HepG2 (cell line): ENCODE results near the gene RPS10. TPM values are rescaled to one million over a fixed set of nuclear protein-coding genes. Genes with fewer than 3 reads are reported as not detected.

Source experiments
- BORCS8-MEF2B ChIP-seq: sonication (generic); formaldehyde crosslinking; IDR thresholded peaks from 2 replicates; pipeline ENCODE4 v1.8.0; 2022; ENCODE audit warnings: mild to moderate bottlenecking, missing genetic modification reagents
- BRD4 ChIP-seq: sonication (generic); formaldehyde crosslinking; IDR thresholded peaks from 2 replicates; pipeline ENCODE4 v1.4.0; 2020; ENCODE audit warnings: missing genetic modification reagents
- GABPB1 ChIP-seq: IDR thresholded peaks from 2 replicates; pipeline ENCODE4 v1.6.1; 2016; ENCODE audit warnings: mild to moderate bottlenecking, missing genetic modification reagents, moderate library complexity, missing compliant biosample characterization
- HNF1B ChIP-seq: sonication (generic); formaldehyde crosslinking; IDR thresholded peaks from 2 replicates; pipeline ENCODE4 v1.5.1; 2020; ENCODE audit warnings: mild to moderate bottlenecking, moderate library complexity, missing genetic modification reagents
- HOXA9 ChIP-seq: sonication (generic); formaldehyde crosslinking; IDR thresholded peaks from 2 replicates; pipeline ENCODE4 v1.8.1; 2022; ENCODE audit warnings: missing genetic modification reagents, mild to moderate bottlenecking, moderate library complexity, borderline replicate concordance
- JUND ChIP-seq: sonication (generic); formaldehyde crosslinking; IDR thresholded peaks from 2 replicates; pipeline ENCODE4 v1.8.0; 2022; ENCODE audit warnings: mild to moderate bottlenecking, missing genetic modification reagents
- MATR3 ChIP-seq: sonication (generic); formaldehyde crosslinking; IDR thresholded peaks from 2 replicates; pipeline ENCODE4 v1.4.0; 2020; ENCODE audit warnings: missing genetic modification reagents
- MXD4 ChIP-seq: IDR thresholded peaks from 2 replicates; pipeline ENCODE4 v1.6.1; 2016; ENCODE audit warnings: mild to moderate bottlenecking, missing biosample characterization, missing genetic modification reagents
- PAX8 ChIP-seq: sonication (generic); formaldehyde crosslinking; IDR thresholded peaks from 2 replicates; pipeline ENCODE4 v1.8.0; 2022; ENCODE audit warnings: mild to moderate bottlenecking, missing genetic modification reagents, borderline replicate concordance
- STAT6 ChIP-seq: sonication (generic); formaldehyde crosslinking; IDR thresholded peaks from 2 replicates; pipeline ENCODE4 v1.4.0; 2020; ENCODE audit warnings: missing genetic modification reagents, mild to moderate bottlenecking, borderline replicate concordance
- TARDBP ChIP-seq: sonication (generic); formaldehyde crosslinking; IDR thresholded peaks from 2 replicates; pipeline ENCODE4 v1.8.0; 2022; ENCODE audit warnings: mild to moderate bottlenecking, missing genetic modification reagents
- WIZ ChIP-seq: sonication (generic); formaldehyde crosslinking; IDR thresholded peaks from 2 replicates; pipeline ENCODE4 v1.5.1; 2020; ENCODE audit warnings: mild to moderate bottlenecking, missing genetic modification reagents
- ZBTB20 ChIP-seq: sonication (generic); formaldehyde crosslinking; IDR thresholded peaks from 2 replicates; pipeline ENCODE4 v1.8.1; 2023; ENCODE audit warnings: missing genetic modification reagents, low read depth, mild to moderate bottlenecking, borderline replicate concordance
- ZC3H4 ChIP-seq: sonication (generic); formaldehyde crosslinking; IDR thresholded peaks from 2 replicates; pipeline ENCODE4 v1.4.0; 2020; ENCODE audit warnings: missing genetic modification reagents, borderline replicate concordance
- ZFP90 ChIP-seq: sonication (generic); formaldehyde crosslinking; IDR thresholded peaks from 2 replicates; pipeline ENCODE4 v1.8.0; 2022; ENCODE audit warnings: missing genetic modification reagents, mild to moderate bottlenecking, inconsistent platforms, borderline replicate concordance
- ZMYM4 ChIP-seq: sonication (generic); formaldehyde crosslinking; IDR thresholded peaks from 2 replicates; pipeline ENCODE4 v1.8.1; 2023; ENCODE audit warnings: mild to moderate bottlenecking, missing genetic modification reagents
- ZNF580 ChIP-seq: IDR thresholded peaks from 2 replicates; pipeline ENCODE4 v1.6.1; 2016; ENCODE audit warnings: low read depth, borderline replicate concordance
- ZNF710 ChIP-seq: sonication (generic); formaldehyde crosslinking; IDR thresholded peaks from 2 replicates; pipeline ENCODE4 v1.5.0; 2020; ENCODE audit warnings: mild to moderate bottlenecking, missing genetic modification reagents, borderline replicate concordance
- ZNF790 ChIP-seq: sonication (generic); formaldehyde crosslinking; IDR thresholded peaks from 2 replicates; pipeline ENCODE4 v1.8.0; 2022; ENCODE audit warnings: missing genetic modification reagents, mild to moderate bottlenecking, borderline replicate concordance
- polyA plus RNA-seq, 8 experiments: library from polyadenylated mRNA; depleted of rRNA in 3 of 8; stranded (reverse) in 7 of 8; unstranded in 1 of 8; fragments of >200 nt; fragmentation: Illumina TruSeq in 4 of 8; extraction: Trizol in 4 of 8; gene quantifications; 2 replicates each; pipeline versions ENCODE4 v1.2.1 to v1.2.3, GENCODE V29; 2011 to 2016; ENCODE audit warnings: low read depth in 4 of 8, missing spikeins in 1 of 8, mixed read lengths in 1 of 8; ENCODE audit not compliant: insufficient read depth in 1 of 8
- total RNA-seq, 5 experiments: library from RNA; depleted of rRNA; stranded (reverse); fragments of >200 nt; fragmentation: Illumina TruSeq; extraction: Trizol; gene quantifications; 2 replicates each; pipeline ENCODE4 v1.2.3, GENCODE V29; 2016; ENCODE audit warnings: low read depth in 1 of 5

Gene RPS10
- total and polyA plus RNA-seq, 2 of the 13 experiments (the other 11 are each of a cell fraction or from before 2014, with no cell fraction given): 2,909 to 4,648 TPM

- TF ChIP-seq HOXA9 (CRISPR knock-in tag) (0 out of 2 replicates have a peak, but pooled peaks have one; percentile 48), BRD4 (CRISPR knock-in tag) (no peak; the same call in 1 of the 2 replicates), JUND (CRISPR knock-in tag) (peak; percentile 54; the same call in 1 of the 2 replicates), ZNF710 (CRISPR knock-in tag) (peak; percentile 81; the same call in 1 of the 2 replicates), ZNF790 (CRISPR knock-in tag) (peak; percentile 34; the same call in 1 of the 2 replicates), HNF1B (CRISPR knock-in tag) (peak; percentile 16; the same call in 1 of the 2 replicates), ZNF580 (CRISPR knock-in tag) (no peak), BORCS8-MEF2B (peak; percentile 79; the same call in 1 of the 2 replicates), ZBTB20 (CRISPR knock-in tag) (peak; percentile 71), MATR3 (CRISPR knock-in tag) (no peak), PAX8 (CRISPR knock-in tag) (no peak), GABPB1 (CRISPR knock-in tag) (peak; percentile 84), WIZ (peak; percentile 78), ZFP90 (peak; percentile 60; the same call in 1 of the 2 replicates), ZMYM4 (CRISPR knock-in tag) (peak; percentile 91), MXD4 (CRISPR knock-in tag) (peak; percentile 67; the same call in 1 of the 2 replicates), STAT6 (CRISPR knock-in tag) (no peak), TARDBP (CRISPR knock-in tag) (peak; percentile 79; the same call in 1 of the 2 replicates), ZC3H4 (CRISPR knock-in tag) (0 out of 2 replicates have a peak, but pooled peaks have one; percentile 33)
Measured at GRCh38 chr6:34392497-34393190, 33.2 kb downstream of the RPS10 start, which contains the start of gene NUDT3 (continued).
